ENCODE data around the gene OMG.
"Not testable (repeated sequence)": the region's sequence is repeated elsewhere in the genome, so short reads cannot be mapped to it uniquely, and the experiment has no call there.

The OMG gene

GRCh38 chr17:31297090-31297489, at the start of gene OMG:
Gene OMG, minus strand, starts transcription at chr17:31297239. Its CDS starts 908 bp downstream, at chr17:31296331.
- DNase-seq, result no peak

- not testable (repeated sequence) for DNase-seq
Measured at GRCh38 chr17:31345191-31345747, 48.2 kb upstream of the OMG start.

GRCh38 chr17:31339906-31340661, 43.0 kb upstream of the OMG start:
- DNase-seq, result peak; percentile 65

- no peak for DNase-seq
Measured at GRCh38 chr17:31329221-31329620, 32.2 kb upstream of the OMG start.

- DNase-seq, result no peak
Measured at GRCh38 chr17:31328160-31328535, 31.1 kb upstream of the OMG start.

GRCh38 chr17:31327534-31328159, 30.6 kb upstream of the OMG start:
- no peak for DNase-seq

- DNase-seq, result no peak
Measured at GRCh38 chr17:31323551-31323950, 26.5 kb upstream of the OMG start.

GRCh38 chr17:31321966-31322365, 24.9 kb upstream of the OMG start:
- DNase-seq, result no peak

GRCh38 chr17:31321481-31321880, 24.4 kb upstream of the OMG start, which contains the start of gene EVI2A:
Gene EVI2A, minus strand, starts transcription at chr17:31321622. Its CDS starts 2,609 bp downstream, at chr17:31319013.
- DNase-seq, result peak; percentile 85

- DNase-seq, result peak; percentile 29
Measured at GRCh38 chr17:31320791-31321190, 23.8 kb upstream of the OMG start.

GRCh38 chr17:31320241-31320640, 23.2 kb upstream of the OMG start:
- no peak for DNase-seq

GRCh38 chr17:31318851-31319661, 22.0 kb upstream of the OMG start:
- peak; percentile 33 for DNase-seq

GRCh38 chr17:31318298-31318801, 21.3 kb upstream of the OMG start:
- DNase-seq, result peak; percentile 65

GRCh38 chr17:31314782-31315100, 17.7 kb upstream of the OMG start:
- DNase-seq, result no peak

GRCh38 chr17:31313982-31314781, 17.1 kb upstream of the OMG start, which contains the start of gene EVI2B:
Gene EVI2B, minus strand, starts transcription at chr17:31314054. Its CDS starts 8,445 bp downstream, at chr17:31305609.
- peak; percentile 85 for DNase-seq

- DNase-seq, result not testable (repeated sequence)
Measured at GRCh38 chr17:31312223-31312622, 15.2 kb upstream of the OMG start.

- peak; percentile 66 for DNase-seq
Measured at GRCh38 chr17:31311526-31311925, 14.5 kb upstream of the OMG start.

- DNase-seq, result no peak
Measured at GRCh38 chr17:31310886-31311285, 13.8 kb upstream of the OMG start.

- DNase-seq, result peak; percentile 56
Measured at GRCh38 chr17:31310260-31310659, 13.2 kb upstream of the OMG start.

- peak; percentile 77 for DNase-seq
Measured at GRCh38 chr17:31309556-31309955, 12.5 kb upstream of the OMG start.

GRCh38 chr17:31308372-31309334, 11.6 kb upstream of the OMG start:
- DNase-seq, result peak; percentile 51
